Cardiac muscle cell (in vitro differentiated cells and primary cell): Measurements from ENCODE around the gene GIT2. TPM values are rescaled to one million over a fixed set of nuclear protein-coding genes. Genes with fewer than 3 reads are reported as not detected.
A peak's percentile ranks its signal among the peaks of the same experiment; 100 is the strongest.

Experiments used
- DNase-seq, 2 donors: peaks; one replicate each; pipeline versions ENCODE4 v3.0.0 to v3.0.0-alpha.2; 2010 to 2017; ENCODE audit warnings: low read depth in 1 of 2, low spot score in 1 of 2
- H3K27ac ChIP-seq: fragments of 200-600 bp; sonication (generic); 2 replicates; pipeline ENCODE4 v1.5.1; 2016
- H3K27me3 ChIP-seq: fragments of 200-600 bp; sonication (generic); 2 replicates; pipeline ENCODE4 v1.6.0; 2016; ENCODE audit warnings: control low read depth
- H3K36me3 ChIP-seq: fragments of 200-600 bp; sonication (generic); 2 replicates; pipeline ENCODE4 v1.5.1; 2016; ENCODE audit warnings: control low read depth
- H3K4me1 ChIP-seq: fragments of 200-600 bp; sonication (generic); 2 replicates; pipeline ENCODE4 v1.8.1; 2017; ENCODE audit warnings: low read depth, mild to moderate bottlenecking, mixed run types
- H3K4me3 ChIP-seq: fragments of 200-600 bp; sonication (generic); 2 replicates; pipeline ENCODE4 v1.5.1; 2016; ENCODE audit warnings: mild to moderate bottlenecking
- H3K9me3 ChIP-seq: fragments of 200-600 bp; sonication (generic); 2 replicates; pipeline ENCODE4 v1.5.1; 2017; ENCODE audit warnings: low read depth, mild to moderate bottlenecking, control low read depth
- polyA plus RNA-seq: library from polyadenylated mRNA; unstranded; fragments of >200 nt; fragmentation: Nextera tagmentation; extraction: Ambion mirVana; gene quantifications from 2 replicates; pipeline ENCODE4 v1.2.1, GENCODE V29; 2016
- total RNA-seq: library from RNA; depleted of rRNA; stranded (reverse); fragments of >200 nt; gene quantifications from 2 replicates; pipeline ENCODE4 v1.2.3, GENCODE V29; 2016
- TF ChIP-seq, protein P1 (sequence below): IDR thresholded peaks from 2 replicates; pipeline ENCODE4 v1.5.1; 2012; ENCODE audit warnings: low read depth, mild to moderate bottlenecking, low read length

Gene GIT2
- total and polyA plus RNA-seq, 2 experiments from 2014 or later = 23.3 to 25.7 TPM

DNA sequence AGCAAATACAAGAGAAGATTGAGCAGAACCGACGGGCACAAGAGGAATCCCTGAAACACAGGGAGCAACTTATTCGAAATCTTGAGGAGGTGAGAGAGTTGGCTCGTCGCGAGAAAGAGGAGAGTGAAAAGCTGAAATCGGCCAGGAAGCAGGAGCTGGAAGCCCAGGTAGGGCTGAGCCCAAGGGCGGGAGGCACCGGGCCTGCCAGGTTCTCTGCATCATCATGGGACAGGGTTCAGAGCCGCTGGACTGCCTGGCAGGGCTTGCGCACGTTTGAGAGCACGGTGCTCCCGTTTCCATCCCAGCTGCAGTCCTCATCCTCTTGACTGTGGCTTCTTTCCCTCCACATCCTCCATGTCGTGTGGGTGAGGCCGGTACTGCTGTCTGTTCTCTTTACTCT is 81.7 kb downstream of the GIT2 start:
- no peak overlapping the region for H3K4me3 ChIP-seq
- DNase-seq = no peak
- no peaks in the 10 kb centered on the region for H3K9me3 ChIP-seq
- TF ChIP-seq, protein P1, sequence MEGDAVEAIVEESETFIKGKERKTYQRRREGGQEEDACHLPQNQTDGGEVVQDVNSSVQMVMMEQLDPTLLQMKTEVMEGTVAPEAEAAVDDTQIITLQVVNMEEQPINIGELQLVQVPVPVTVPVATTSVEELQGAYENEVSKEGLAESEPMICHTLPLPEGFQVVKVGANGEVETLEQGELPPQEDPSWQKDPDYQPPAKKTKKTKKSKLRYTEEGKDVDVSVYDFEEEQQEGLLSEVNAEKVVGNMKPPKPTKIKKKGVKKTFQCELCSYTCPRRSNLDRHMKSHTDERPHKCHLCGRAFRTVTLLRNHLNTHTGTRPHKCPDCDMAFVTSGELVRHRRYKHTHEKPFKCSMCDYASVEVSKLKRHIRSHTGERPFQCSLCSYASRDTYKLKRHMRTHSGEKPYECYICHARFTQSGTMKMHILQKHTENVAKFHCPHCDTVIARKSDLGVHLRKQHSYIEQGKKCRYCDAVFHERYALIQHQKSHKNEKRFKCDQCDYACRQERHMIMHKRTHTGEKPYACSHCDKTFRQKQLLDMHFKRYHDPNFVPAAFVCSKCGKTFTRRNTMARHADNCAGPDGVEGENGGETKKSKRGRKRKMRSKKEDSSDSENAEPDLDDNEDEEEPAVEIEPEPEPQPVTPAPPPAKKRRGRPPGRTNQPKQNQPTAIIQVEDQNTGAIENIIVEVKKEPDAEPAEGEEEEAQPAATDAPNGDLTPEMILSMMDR = no peak
- peaks cover 41% of the 10 kb centered on the region for H3K36me3 ChIP-seq
- no peaks in the 10 kb centered on the region for H3K27me3 ChIP-seq
- H3K27ac ChIP-seq = no peak overlapping the region
- no peaks in the 10 kb centered on the region for H3K4me1 ChIP-seq

DNA sequence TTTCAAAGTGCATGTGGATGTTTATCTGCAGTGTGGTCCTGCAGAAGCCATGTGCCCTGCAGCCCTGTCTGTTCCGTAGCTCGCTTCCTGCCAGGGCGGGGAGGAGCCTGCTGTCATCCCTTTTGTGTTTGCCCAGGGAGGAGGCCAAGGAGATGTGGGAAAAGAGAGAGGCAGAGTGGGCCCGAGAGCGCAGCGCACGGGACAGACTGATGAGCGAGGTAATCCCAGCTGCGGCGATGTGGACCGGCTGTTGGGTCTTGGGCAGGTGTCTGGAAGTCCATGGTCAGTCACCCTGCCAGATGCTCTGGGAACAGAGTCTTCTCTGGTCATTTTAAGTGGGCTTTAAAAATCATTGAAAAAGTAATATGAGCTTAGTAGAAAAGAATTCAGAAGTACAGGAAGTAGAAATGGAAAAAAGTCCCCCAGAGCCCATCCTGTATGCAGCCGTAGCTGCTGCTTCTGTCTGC is 83.3 kb downstream of the GIT2 start:
- Histone ChIP-seq H3K4me3 (no peak overlapping the region), H3K27me3 (no peaks in the 10 kb centered on the region), H3K36me3 (peaks cover 34% of the 10 kb centered on the region), H3K4me1 (no peaks in the 10 kb centered on the region), H3K9me3 (no peaks in the 10 kb centered on the region), H3K27ac (no peak overlapping the region)
- TF ChIP-seq, protein P1 = no peak
- no peak for DNase-seq

DNA sequence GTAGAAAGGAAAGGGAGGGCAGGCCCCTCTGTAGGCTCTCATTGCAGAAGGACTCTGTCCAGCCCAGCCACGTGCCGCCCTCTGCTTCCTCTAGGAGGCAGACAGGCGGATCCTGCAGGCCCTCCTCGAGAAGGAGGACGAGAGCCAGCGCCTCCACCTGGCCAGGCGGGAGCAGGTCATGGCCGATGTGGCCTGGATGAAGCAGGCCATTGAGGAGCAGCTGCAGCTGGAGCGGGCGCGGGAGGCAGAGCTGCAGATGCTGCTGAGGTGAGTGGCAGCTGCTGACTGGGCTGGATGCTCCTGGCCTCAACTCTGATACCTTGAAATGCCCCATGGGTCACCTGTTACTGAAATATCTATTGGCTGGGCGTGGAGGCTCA is 85.2 kb downstream of the GIT2 start:
- Histone ChIP-seq H3K4me3 (no peak overlapping the region), H3K9me3 (no peaks in the 10 kb centered on the region), H3K36me3 (peaks cover 22% of the 10 kb centered on the region), H3K27me3 (no peaks in the 10 kb centered on the region), H3K27ac (no peak overlapping the region), H3K4me1 (no peaks in the 10 kb centered on the region)
- TF ChIP-seq, protein P1 = peak; percentile 20
- DNase-seq = peak in 1 of 2 donors; percentile 27

DNA sequence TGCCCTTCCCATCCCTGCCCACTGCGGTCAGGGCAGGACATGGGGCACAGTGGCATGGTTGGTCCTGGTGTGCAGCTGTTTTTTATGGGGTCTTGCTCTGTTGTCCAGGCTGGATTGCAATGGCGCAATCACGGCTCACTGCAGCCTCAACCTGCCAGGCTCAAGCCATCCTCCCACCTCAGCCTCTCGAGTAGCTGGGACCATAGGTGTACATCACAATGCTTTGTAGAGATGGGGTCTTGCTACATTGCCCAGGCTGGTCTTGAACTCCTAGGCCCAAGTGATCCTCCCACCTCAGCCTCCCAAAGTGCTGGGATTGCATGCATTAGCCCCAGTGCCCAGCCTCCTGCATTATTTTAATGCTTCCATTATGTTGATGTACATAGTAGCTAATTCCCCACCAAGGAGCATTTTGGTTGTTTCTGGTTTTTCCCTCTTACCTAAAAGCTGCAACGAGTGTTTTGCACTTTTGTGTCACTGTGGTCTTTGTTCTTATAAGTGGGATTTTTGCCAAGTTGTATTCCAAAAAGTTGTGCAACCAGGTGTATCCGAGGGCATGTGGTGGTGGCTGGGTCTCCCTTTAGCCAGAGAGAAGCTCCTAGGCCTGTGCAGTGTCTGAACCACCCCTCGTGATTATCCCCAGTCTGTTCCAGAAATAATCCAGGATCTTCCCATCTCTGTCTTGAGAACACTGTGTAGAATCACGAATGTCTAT is 85.8 kb downstream of the GIT2 start:
- Histone ChIP-seq H3K27ac (no peak overlapping the region), H3K36me3 (peaks cover 22% of the 10 kb centered on the region), H3K4me3 (no peak overlapping the region), H3K4me1 (no peaks in the 10 kb centered on the region), H3K9me3 (no peaks in the 10 kb centered on the region), H3K27me3 (no peaks in the 10 kb centered on the region)
- no peak for DNase-seq
- TF ChIP-seq, protein P1 = no peak

DNA sequence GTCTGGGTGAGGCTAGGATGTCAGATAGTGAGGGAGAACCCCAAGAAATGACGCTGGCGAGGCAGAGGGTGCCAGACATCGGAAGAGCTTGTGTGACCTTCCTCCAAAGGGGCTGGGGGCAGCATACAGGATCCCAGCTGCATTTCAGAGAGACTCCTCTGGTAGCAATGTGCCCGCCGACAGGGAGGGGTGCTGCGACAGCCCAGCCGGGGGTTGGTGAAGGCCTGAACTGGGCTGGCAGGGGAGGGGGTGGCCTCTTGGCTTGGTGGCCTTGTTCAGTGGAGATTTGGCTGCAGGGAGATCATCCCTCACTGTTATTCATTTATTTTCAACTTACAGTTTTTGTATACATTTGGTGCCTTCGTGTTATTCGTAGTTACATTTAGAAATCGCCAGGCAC is 90.9 kb downstream of the GIT2 start:
- Histone ChIP-seq H3K27me3 (no peaks in the 10 kb centered on the region), H3K36me3 (peaks cover 20% of the 10 kb centered on the region)
- TF ChIP-seq, protein P1 = no peak

More for the DNA sequence above, 90.9 kb downstream of the GIT2 start:
- no peak for DNase-seq
- Histone ChIP-seq H3K4me3 (no peak overlapping the region), H3K4me1 (peaks cover 7% of the 10 kb centered on the region), H3K27ac (no peak overlapping the region), H3K9me3 (no peaks in the 10 kb centered on the region)
